ENCODE data around the gene PSMD9.

DNA sequence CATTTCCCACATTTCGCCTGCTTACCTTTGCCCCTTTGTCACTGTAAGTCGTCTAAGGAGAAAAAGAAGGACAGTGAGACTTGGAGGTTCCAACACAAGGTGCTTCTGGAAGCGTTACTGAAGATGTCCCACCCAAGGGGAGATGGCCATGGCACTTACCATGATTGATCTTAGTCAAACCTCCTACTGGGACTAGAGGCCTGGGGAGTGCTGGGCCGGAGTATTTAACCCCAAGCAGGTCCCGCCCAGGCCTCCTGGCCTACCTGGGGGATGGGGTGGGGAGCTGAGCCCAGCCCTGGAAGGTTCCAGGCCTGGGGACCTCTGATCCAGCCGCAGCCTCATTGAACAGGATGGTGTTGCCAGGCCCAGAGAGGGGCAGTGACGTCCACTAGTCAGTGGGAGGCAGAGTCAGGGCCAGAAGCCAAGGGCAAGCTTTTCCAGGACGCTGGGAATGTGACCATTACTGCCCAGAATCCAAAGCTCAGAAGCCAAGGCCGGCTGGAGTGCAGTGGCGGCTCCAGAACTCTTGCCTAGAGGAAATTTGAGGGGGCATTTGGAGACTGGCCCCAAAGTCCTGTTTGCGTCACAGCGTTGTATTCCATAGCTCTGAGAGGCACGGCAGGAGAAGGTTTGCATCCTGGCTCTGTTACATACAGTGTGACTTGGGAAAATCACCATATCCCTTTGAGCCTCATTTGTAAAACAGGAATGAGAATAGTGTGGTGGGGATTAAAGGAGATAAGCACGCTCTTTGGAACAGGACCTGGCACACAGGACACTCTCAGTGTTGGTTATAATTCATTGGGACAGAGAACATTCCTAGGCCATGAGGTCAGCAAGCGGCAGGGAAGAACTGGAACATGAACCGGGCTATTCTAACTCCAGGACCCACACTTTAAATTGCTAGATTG is 29.7 kb upstream of the PSMD9 start, which contains the start of gene HPD:
- TF ChIP-seq POLR2A (IDR thresholded peaks at IDR 0.05; ENCODE audit: low read length) = no peak
- no peak for TF ChIP-seq GATA1 (IDR thresholded peaks at IDR 0.05; ENCODE audit: low read depth, low read length)

Measured in erythroblast (primary cell).